CD14-positive monocyte (primary cell): Measurements from ENCODE around the gene FBXO2. TPM values are rescaled to one million over a fixed set of nuclear protein-coding genes. Genes with fewer than 3 reads are reported as not detected.
A peak's percentile ranks its signal among the peaks of the same experiment; 100 is the strongest.

ENCODE experiments used
- DNase-seq, 3 donors: peaks; one replicate each; pipeline ENCODE4 v3.0.0-alpha.2; 2011 to 2022
- H2AFZ ChIP-seq: 2 replicates; pipeline ENCODE4 v1.6.0; 2012; ENCODE audit warnings: mild to moderate bottlenecking, low read depth, low read length, inconsistent platforms; ENCODE audit not compliant: insufficient read depth, poor library complexity, severe bottlenecking
- H3K27ac ChIP-seq, 2 donors: 1 replicate in 1 of 2; 2 replicates in 1 of 2; pipeline ENCODE4 v1.5.1; 2012 to 2013; ENCODE audit warnings: low read length in 2 of 2, control low read depth in 1 of 2, inconsistent platforms in 1 of 2, low read depth in 1 of 2, mild to moderate bottlenecking in 1 of 2
- H3K27me3 ChIP-seq, 2 donors: one replicate each; pipeline versions ENCODE4 v1.6.0 to v1.6.1; 2011 to 2013; ENCODE audit warnings: low read length in 2 of 2; ENCODE audit not compliant: control insufficient read depth in 2 of 2, insufficient read depth in 2 of 2
- H3K36me3 ChIP-seq, 2 donors: replicated peaks in 1 of 2; 1 replicate in 1 of 2; 2 replicates in 1 of 2; pipeline versions ENCODE4 v1.5.1 to v1.6.1; 2012 to 2013; ENCODE audit warnings: low read length in 2 of 2, control low read depth in 1 of 2, inconsistent platforms in 1 of 2, mild to moderate bottlenecking in 1 of 2; ENCODE audit not compliant: insufficient read depth in 2 of 2, control insufficient read depth in 1 of 2
- H3K4me1 ChIP-seq, 2 donors: 1 replicate in 1 of 2; 2 replicates in 1 of 2; pipeline versions ENCODE4 v1.5.1 to v1.6.1; 2012 to 2013; ENCODE audit warnings: low read length in 2 of 2, control low read depth in 1 of 2, inconsistent platforms in 1 of 2, mild to moderate bottlenecking in 1 of 2, moderate library complexity in 1 of 2; ENCODE audit not compliant: insufficient read depth in 2 of 2, control insufficient read depth in 1 of 2
- H3K4me2 ChIP-seq: replicated peaks from 2 replicates; pipeline ENCODE3; 2012; ENCODE audit warnings: low read length, moderate library complexity, mild to moderate bottlenecking; ENCODE audit not compliant: poor library complexity, severe bottlenecking; ENCODE audit errors: extremely low read depth
- H3K4me3 ChIP-seq, 3 experiments: fragments of 200-600 bp in 1 of 3; sonication (generic) in 1 of 3; replicated peaks in 1 of 3; 1 replicate in 2 of 3; 2 replicates in 1 of 3; pipeline ENCODE4 v1.5.1; 2011 to 2013; ENCODE audit warnings: low read length in 3 of 3, mild to moderate bottlenecking in 3 of 3, control low read depth in 2 of 3, low read depth in 2 of 3, inconsistent platforms in 1 of 3, moderate library complexity in 1 of 3
- H3K79me2 ChIP-seq: 2 replicates; pipeline ENCODE4 v1.6.0; 2012; ENCODE audit warnings: mild to moderate bottlenecking, control low read depth, inconsistent platforms, low read length, moderate library complexity; ENCODE audit not compliant: insufficient read depth
- H3K9ac ChIP-seq: 2 replicates; pipeline ENCODE4 v1.6.0; 2017; ENCODE audit warnings: low read length, mild to moderate bottlenecking; ENCODE audit not compliant: insufficient read depth, poor library complexity, severe bottlenecking
- H3K9me3 ChIP-seq, 2 donors: replicated peaks in 1 of 2; 1 replicate in 1 of 2; 2 replicates in 1 of 2; pipeline versions ENCODE4 v1.5.1 to v1.6.1; 2012 to 2013; ENCODE audit warnings: low read length in 2 of 2, control low read depth in 1 of 2; ENCODE audit not compliant: control insufficient read depth in 1 of 2, insufficient read depth in 1 of 2
- H4K20me1 ChIP-seq: 2 replicates; pipeline ENCODE4 v1.6.0; 2012; ENCODE audit warnings: mild to moderate bottlenecking, low read length, control low read depth, moderate library complexity; ENCODE audit not compliant: insufficient read depth
- H3K27ac Mint-ChIP-seq, 7 donors: one replicate each; pipeline ENCODE4 v1.8.0; 2020; ENCODE audit warnings: mild to moderate bottlenecking in 7 of 7, mixed read lengths in 7 of 7, moderate library complexity in 6 of 7, inconsistent platforms in 2 of 7
- H3K27me3 Mint-ChIP-seq, 3 donors: one replicate each; pipeline ENCODE4 v1.8.0; 2021 to 2022; ENCODE audit warnings: low read depth in 3 of 3, mild to moderate bottlenecking in 3 of 3, mixed read lengths in 3 of 3, moderate library complexity in 3 of 3, inconsistent platforms in 1 of 3
- H3K36me3 Mint-ChIP-seq, 2 donors: one replicate each; pipeline ENCODE4 v1.8.0; 2020; ENCODE audit warnings: mixed read lengths in 2 of 2, inconsistent platforms in 1 of 2, mild to moderate bottlenecking in 1 of 2
- H3K4me1 Mint-ChIP-seq: one replicate; pipeline ENCODE4 v1.8.0; 2020; ENCODE audit warnings: mild to moderate bottlenecking, mixed read lengths
- H3K4me3 Mint-ChIP-seq, 2 donors: one replicate each; pipeline ENCODE4 v1.8.0; 2020; ENCODE audit warnings: mild to moderate bottlenecking in 2 of 2, mixed read lengths in 2 of 2, moderate library complexity in 1 of 2
- H3K9me3 Mint-ChIP-seq, 7 donors: one replicate each; pipeline ENCODE4 v1.8.0; 2020 to 2022; ENCODE audit warnings: mixed read lengths in 7 of 7, mild to moderate bottlenecking in 6 of 7, moderate library complexity in 6 of 7, inconsistent platforms in 2 of 7
- CTCF ChIP-seq: fragments of 200-600 bp; IDR thresholded peaks from one replicate; pipeline ENCODE4 v1.8.0; 2022; ENCODE audit warnings: antibody characterized with exemption, mild to moderate bottlenecking
- WGBS: methylation state at CpG from one replicate; pipeline ENCODE4 v1.1.5; 2013; ENCODE audit warnings: missing lambda C conversion rate; ENCODE audit not compliant: insufficient coverage; 5-methylcytosine and 5-hydroxymethylcytosine counted together
- intact Hi-C, 2 donors: fragments of 100-400 bp; cut with micrococcal nuclease; formaldehyde crosslinking; loops; one replicate each; pipeline versions ENCODE4 v1.15.0 to v1.15.1; 2023
- polyA plus RNA-seq, 3 donors: library from polyadenylated mRNA; depleted of rRNA in 1 of 3; unstranded in 2 of 3; stranded (reverse) in 1 of 3; fragments of 300-500 nt in 2 of 3; fragments of >200 nt in 1 of 3; fragmentation: Illumina TruSeq in 2 of 3; gene quantifications; 1 replicate in 2 of 3; 2 replicates in 1 of 3; pipeline ENCODE4 v1.2.3, GENCODE V29; 2012 to 2021

Gene FBXO2
- polyA plus RNA-seq, 3 donors, result 0.08 TPM; not detected in 2

GRCh38 chr1:11688506-11688905, 34.3 kb upstream of the FBXO2 start:
- peaks cover 5 to 9% of the 10 kb centered on the region in 2 donors for H3K4me1 ChIP-seq
- H4K20me1 ChIP-seq, result no peaks in the 10 kb centered on the region
- peaks cover 0 to 7% of the 10 kb centered on the region in 2 donors for H3K9me3 ChIP-seq
- no peak overlapping the region for H3K9ac ChIP-seq
- peaks cover 19% of the 10 kb centered on the region for H3K4me1 Mint-ChIP-seq
- peaks cover 36 to 51% of the 10 kb centered on the region in 2 donors for H3K27me3 ChIP-seq
- H3K4me3 Mint-ChIP-seq, result peak overlapping the region in 1 of 2 donors; percentile 51
- H3K9me3 Mint-ChIP-seq, result peaks cover 0 to 12% (median 6%) of the 10 kb centered on the region in 7 donors
- no peaks in the 10 kb centered on the region for H3K36me3 ChIP-seq
- intact Hi-C loops, result no loop called here
- H3K36me3 Mint-ChIP-seq, result peaks cover 2 to 6% of the 10 kb centered on the region in 2 donors
- no peak for TF ChIP-seq CTCF
- no peak overlapping the region for H2AFZ ChIP-seq
- H3K79me2 ChIP-seq, result no peaks in the 10 kb centered on the region
- no peak overlapping the region for H3K4me3 ChIP-seq
- H3K27ac Mint-ChIP-seq, result no peak overlapping the region
- DNase-seq, result no peak
- no peak overlapping the region for H3K4me2 ChIP-seq
- H3K27ac ChIP-seq, result no peak overlapping the region
- H3K27me3 Mint-ChIP-seq, result peaks cover 42 to 69% (median 57%) of the 10 kb centered on the region in 3 donors
- 100% methylated on average over 3 of the region's 4 CpGs for WGBS

- H3K79me2 ChIP-seq, result peaks cover 3% of the 10 kb centered on the region
- H3K27ac ChIP-seq, result no peak overlapping the region
- WGBS, result 96% methylated on average over 6 of the region's 7 CpGs
- Mint-ChIP-seq H3K27me3 (peaks cover 20 to 48% (median 32%) of the 10 kb centered on the region in 3 donors), H3K4me1 (peaks cover 9% of the 10 kb centered on the region), H3K9me3 (peaks cover 0 to 5% (median 0%) of the 10 kb centered on the region in 7 donors), H3K36me3 (peaks cover 0 to 3% of the 10 kb centered on the region in 2 donors), H3K27ac (no peak overlapping the region), H3K4me3 (no peak overlapping the region)
- intact Hi-C loops, result no loop called here
- H3K9ac ChIP-seq, result no peak overlapping the region
- no peak overlapping the region for H2AFZ ChIP-seq
- no peak overlapping the region for H3K4me3 ChIP-seq
- DNase-seq, result no peak
- H3K9me3 ChIP-seq, result no peaks in the 10 kb centered on the region
- no peak overlapping the region for H3K4me2 ChIP-seq
- H4K20me1 ChIP-seq, result no peaks in the 10 kb centered on the region
- peaks cover 8 to 13% of the 10 kb centered on the region in 2 donors for H3K4me1 ChIP-seq
- no peak for TF ChIP-seq CTCF
- peaks cover 9 to 29% of the 10 kb centered on the region in 2 donors for H3K27me3 ChIP-seq
- H3K36me3 ChIP-seq, result no peaks in the 10 kb centered on the region
Observed at GRCh38 chr1:11685210-11685752, 31.1 kb upstream of the FBXO2 start.
